ENCODE measurements around the gene OTUB1.

DNA sequence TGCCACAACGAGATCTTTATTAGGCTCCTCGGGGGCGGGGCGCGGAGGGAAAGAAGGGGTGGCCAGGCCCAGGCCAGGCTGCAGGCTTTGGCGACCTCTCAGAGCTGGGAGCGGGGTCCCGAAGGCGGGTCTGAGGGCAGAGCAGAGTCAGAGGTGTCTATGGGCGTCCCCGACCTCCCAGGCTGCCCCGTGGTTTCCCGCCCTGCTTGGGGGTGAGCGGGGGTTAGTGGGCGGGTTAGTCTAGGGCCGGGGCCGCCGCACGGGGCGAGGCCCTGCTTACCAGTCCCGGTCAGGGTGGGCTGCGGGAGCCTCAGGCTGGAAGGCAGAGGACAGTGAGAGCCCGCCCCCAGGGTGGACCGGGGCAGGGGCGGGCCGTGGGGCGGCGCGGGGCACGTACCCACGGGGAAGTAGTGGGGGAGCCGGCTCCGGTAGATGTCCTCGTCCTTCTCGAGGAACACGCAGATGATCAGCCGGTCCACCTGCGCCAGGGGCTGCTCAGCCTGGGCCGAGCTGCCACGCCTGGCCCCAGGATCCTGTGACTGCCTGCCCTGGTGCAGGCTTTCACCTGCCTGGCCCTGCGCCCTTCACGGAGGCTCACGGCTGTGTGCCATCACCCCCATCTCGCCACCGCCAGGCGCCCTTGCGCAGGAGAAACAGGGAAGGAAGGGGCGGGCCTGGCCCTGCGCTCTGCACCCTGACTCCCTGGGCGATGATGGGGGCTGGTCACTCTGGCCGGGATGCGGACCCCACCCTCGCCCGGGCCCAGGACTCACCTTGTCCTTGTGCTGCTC lies 12.5 kb downstream of the OTUB1 start:
- TF ChIP-seq, protein P1, sequence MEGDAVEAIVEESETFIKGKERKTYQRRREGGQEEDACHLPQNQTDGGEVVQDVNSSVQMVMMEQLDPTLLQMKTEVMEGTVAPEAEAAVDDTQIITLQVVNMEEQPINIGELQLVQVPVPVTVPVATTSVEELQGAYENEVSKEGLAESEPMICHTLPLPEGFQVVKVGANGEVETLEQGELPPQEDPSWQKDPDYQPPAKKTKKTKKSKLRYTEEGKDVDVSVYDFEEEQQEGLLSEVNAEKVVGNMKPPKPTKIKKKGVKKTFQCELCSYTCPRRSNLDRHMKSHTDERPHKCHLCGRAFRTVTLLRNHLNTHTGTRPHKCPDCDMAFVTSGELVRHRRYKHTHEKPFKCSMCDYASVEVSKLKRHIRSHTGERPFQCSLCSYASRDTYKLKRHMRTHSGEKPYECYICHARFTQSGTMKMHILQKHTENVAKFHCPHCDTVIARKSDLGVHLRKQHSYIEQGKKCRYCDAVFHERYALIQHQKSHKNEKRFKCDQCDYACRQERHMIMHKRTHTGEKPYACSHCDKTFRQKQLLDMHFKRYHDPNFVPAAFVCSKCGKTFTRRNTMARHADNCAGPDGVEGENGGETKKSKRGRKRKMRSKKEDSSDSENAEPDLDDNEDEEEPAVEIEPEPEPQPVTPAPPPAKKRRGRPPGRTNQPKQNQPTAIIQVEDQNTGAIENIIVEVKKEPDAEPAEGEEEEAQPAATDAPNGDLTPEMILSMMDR (conservative IDR thresholded peaks at IDR 0.05) = no peak
- no peak for TF ChIP-seq EZH2 (IDR thresholded peaks at IDR 0.05; ENCODE audit: low read depth)
